Omental fat pad (tissue), 4 donors: Measurements from ENCODE around the gene RAB22A. TPM values are rescaled to one million over a fixed set of nuclear protein-coding genes. Genes with fewer than 3 reads are reported as not detected.

Experiments used
- ATAC-seq: fragments of 150-250 bp; one replicate; pipeline ENCODE4 v1.9.1; 2016; ENCODE audit warnings: mild to moderate bottlenecking, moderate library complexity; ENCODE audit not compliant: low FRiP score
- DNase-seq: peaks from one replicate; pipeline ENCODE4 v3.0.0-alpha.2; 2019; ENCODE audit warnings: low spot score
- total RNA-seq, 4 donors: library from RNA; depleted of rRNA; stranded (reverse); fragments of >200 nt; gene quantifications; one replicate each; pipeline ENCODE4 v1.1.0, GENCODE V29; 2016
- TF ChIP-seq, protein P1 (sequence below), 3 donors: fragments of 450-650 bp; IDR thresholded peaks; one replicate each; pipeline ENCODE4 v1.5.1; 2016 to 2017; ENCODE audit warnings: antibody characterized with exemption in 3 of 3, mild to moderate bottlenecking in 3 of 3, moderate library complexity in 2 of 3

Gene RAB22A
- total RNA-seq, 4 donors from 2014 or later, result 16.7 to 28.1 (median 19.6) TPM

DNA sequence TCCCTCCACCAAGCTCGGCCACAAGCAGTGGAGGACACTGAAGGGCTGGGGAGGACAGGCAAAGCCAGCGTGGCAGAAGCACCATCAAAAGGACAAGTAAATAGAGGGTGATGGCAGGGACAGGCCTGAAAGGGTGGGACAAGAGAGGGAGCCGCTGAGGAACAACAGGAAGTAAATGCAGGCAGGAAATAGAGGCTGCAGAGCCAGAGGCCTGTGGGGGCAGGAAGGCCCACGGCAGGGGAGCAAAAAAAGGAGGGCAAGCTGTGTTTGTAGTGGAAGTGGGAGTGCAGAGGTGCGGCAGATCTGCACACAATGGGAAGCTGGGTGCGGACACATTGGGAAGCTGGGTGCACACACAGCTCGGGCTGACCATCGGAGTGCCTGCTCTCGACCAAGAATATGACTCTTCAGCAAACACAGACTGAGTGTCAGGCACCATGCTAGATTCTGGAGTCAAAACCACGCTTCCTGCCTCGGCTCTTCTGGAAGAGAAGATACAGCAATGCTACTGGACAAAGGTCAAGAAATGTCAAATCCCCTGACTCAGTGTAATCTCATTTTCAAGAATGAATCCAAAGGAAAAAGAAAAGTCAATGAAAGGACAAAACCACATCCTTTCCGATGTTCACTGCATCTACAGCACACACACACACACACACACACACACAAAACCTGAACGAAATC is 40.4 kb upstream of the RAB22A start:
- ATAC-seq, result no peak
- TF ChIP-seq, protein P1, sequence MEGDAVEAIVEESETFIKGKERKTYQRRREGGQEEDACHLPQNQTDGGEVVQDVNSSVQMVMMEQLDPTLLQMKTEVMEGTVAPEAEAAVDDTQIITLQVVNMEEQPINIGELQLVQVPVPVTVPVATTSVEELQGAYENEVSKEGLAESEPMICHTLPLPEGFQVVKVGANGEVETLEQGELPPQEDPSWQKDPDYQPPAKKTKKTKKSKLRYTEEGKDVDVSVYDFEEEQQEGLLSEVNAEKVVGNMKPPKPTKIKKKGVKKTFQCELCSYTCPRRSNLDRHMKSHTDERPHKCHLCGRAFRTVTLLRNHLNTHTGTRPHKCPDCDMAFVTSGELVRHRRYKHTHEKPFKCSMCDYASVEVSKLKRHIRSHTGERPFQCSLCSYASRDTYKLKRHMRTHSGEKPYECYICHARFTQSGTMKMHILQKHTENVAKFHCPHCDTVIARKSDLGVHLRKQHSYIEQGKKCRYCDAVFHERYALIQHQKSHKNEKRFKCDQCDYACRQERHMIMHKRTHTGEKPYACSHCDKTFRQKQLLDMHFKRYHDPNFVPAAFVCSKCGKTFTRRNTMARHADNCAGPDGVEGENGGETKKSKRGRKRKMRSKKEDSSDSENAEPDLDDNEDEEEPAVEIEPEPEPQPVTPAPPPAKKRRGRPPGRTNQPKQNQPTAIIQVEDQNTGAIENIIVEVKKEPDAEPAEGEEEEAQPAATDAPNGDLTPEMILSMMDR (IDR thresholded peaks at IDR 0.05), result no peak
- no peak for DNase-seq

DNA sequence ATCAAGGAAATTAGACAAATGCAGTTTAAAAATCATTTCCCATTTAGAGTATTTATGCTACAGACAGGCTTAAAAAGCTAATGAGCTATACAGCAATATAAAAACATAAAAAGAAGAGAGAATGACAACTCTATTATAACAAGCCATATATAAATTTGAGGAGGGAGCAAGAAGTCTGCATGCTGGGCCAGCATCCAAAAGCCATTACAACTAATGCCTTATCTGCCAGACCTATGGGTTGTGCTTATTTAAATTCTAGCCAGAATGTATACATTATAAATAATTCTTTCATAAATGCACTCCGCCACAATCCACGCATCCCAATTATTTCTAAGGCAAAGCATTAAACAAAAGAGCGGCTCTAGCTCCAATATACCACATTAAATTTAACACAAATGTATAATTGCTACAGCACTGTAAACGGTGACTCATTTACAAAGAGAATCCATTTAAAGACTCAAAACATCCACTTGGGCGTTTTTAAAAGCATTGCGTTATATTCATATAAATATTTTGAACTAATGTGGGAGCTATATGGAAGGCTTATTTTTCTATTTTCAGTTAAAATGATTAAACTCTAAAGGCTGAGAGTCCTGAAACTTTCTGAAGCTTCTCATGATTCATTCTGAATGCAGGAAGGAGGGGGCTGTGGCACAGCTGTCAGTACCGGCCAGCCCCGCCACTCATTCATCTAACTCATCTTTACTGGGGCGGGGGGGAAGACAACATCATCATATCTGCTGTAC is 37.7 kb upstream of the RAB22A start:
- TF ChIP-seq, protein P1 (IDR thresholded peaks at IDR 0.05), result no peak
- ATAC-seq, result peak; percentile 71
- no peak for DNase-seq

DNA sequence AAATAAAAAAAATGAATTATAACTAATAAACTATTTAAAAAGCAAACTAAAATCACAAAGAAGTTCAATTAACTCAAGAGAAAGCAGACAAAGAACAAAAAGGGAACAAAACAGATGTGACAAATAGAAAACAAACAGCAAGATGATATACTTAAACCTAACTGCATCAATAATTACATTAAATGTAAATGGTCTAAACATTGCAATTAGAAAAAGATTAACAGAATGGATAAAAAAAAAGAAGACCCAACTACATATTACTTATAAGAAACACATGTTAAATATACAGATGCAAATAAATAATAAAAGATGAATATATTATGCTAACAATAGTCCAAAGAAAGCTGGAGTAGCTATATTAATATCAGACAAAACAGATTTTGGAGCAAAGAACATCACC is 35.1 kb upstream of the RAB22A start:
- DNase-seq, result no peak
- TF ChIP-seq, protein P1 (IDR thresholded peaks at IDR 0.05), result no peak
- ATAC-seq, result no peak

DNA sequence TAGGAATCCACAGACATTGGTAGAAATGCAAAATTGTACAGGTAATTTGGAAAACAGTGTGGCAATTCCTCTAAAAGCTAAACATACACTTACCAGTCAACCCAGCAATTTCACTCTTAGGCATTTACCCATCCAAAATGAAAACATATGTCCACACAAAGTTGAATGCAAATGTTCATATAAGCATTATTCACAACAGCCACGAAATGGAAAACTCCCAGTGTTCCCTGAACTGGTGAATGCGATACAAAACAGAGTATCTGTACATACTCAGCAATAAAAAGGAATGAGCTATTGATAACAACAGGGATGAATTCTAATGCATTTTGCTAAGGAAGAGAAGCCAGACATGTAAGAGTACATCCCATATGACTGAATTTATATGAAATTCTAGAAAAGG is 32.4 kb upstream of the RAB22A start:
- DNase-seq (no peak), ATAC-seq (no peak)
- TF ChIP-seq, protein P1 (IDR thresholded peaks at IDR 0.05), result no peak

DNA sequence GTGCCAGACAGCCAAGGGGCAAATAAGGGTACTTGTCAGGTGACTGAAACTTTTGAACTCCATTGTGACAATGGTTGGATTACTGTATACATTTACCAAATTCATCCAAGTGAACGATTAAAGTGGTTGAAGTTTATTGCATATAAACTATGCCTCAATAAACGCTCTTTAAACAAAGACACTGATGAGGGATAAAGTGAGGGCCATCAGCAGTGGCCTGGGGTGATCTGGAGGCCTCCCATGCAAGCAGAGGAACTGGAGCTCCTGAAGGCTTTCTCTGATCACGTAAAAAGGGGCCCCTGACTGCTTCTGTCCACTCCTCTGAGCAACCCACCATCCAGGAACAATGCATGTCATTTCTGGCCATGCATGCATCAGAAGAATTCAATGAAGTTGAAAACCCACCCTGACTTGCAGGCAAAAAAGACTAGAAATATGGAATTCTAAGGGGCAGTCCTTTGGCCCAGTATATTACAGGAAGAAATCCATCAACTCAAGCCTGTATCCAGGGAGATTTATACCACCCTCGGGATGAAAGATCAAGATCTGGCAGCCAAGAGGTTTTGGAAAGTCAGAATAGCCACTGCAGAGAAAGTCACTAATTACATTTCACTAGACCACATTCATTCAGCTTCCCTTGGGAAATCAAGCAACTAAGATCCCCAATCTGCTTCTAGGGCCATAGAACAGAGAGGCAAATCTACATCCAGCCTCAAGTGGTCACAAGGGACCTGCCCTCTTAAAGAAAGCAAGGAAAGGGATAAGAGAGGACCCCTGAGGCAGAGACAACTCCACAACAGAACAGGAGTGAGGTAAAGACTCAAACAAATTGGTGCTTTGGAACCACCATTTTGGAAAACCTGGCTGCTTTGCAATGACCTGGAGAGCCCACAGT is 31.7 kb upstream of the RAB22A start:
- DNase-seq (no peak), ATAC-seq (no peak)
- TF ChIP-seq, protein P1 (IDR thresholded peaks at IDR 0.05), result no peak

DNA sequence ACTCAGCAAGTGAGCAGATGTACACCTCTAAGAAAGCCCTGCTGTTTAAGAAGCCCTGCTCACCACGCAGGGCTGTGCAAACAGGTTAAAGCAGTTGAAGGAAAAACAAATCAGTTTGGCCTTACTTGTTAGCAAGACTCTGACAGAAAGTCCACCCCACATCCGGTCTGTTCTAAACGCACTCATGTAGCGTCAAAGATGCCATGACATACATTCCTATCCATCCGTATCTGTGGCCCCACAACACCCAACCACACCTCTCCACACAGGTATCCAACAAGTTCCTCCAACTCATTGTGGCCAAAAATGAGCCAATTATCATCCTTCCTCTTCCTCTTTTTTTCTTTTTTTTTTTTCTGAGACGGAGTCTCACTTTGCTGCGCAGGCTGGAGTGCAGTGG is 22.8 kb upstream of the RAB22A start:
- ATAC-seq, result no peak
- no peak for DNase-seq
- TF ChIP-seq, protein P1 (IDR thresholded peaks at IDR 0.05), result no peak
